Nephron progenitor cell (in vitro differentiated cells): Measurements from ENCODE around the gene CCKAR.
A peak's percentile ranks its signal among the peaks of the same experiment; 100 is the strongest.

Source experiments
- DNase-seq: peaks from one replicate; pipeline ENCODE4 v3.0.0; 2021
- H3K27ac Mint-ChIP-seq: 2 replicates; pipeline ENCODE4 v1.8.0; 2021; ENCODE audit warnings: mild to moderate bottlenecking, moderate library complexity, mixed read lengths
- H3K27me3 Mint-ChIP-seq: 2 replicates; pipeline ENCODE4 v1.8.0; 2021; ENCODE audit warnings: mild to moderate bottlenecking, low read depth, mixed read lengths; ENCODE audit not compliant: poor library complexity
- H3K36me3 Mint-ChIP-seq: 2 replicates; pipeline ENCODE4 v1.8.0; 2021; ENCODE audit warnings: low read depth, mixed read lengths
- H3K4me1 Mint-ChIP-seq: 2 replicates; pipeline ENCODE4 v1.8.0; 2021; ENCODE audit warnings: mixed read lengths
- H3K4me3 Mint-ChIP-seq: 2 replicates; pipeline ENCODE4 v1.8.0; 2021; ENCODE audit warnings: mild to moderate bottlenecking, moderate library complexity, mixed read lengths
- H3K9me3 Mint-ChIP-seq: 2 replicates; pipeline ENCODE4 v1.8.0; 2021; ENCODE audit warnings: mild to moderate bottlenecking, moderate library complexity, mixed read lengths
- CTCF ChIP-seq: fragments of 200-600 bp; sonication (generic); IDR thresholded peaks from 2 replicates; pipeline ENCODE4 v1.5.0; 2021; ENCODE audit warnings: antibody characterized with exemption

Gene CCKAR

GRCh38 chr4:26485684-26486083 is 4.6 kb downstream of the CCKAR start:
- peaks cover 20% of the 10 kb centered on the region for H3K27me3 Mint-ChIP-seq
- H3K9me3 Mint-ChIP-seq: no peaks in the 10 kb centered on the region
- H3K4me3 Mint-ChIP-seq: no peak overlapping the region
- no peak for TF ChIP-seq CTCF
- no peak for DNase-seq
- peaks cover 48% of the 10 kb centered on the region for H3K4me1 Mint-ChIP-seq
- no peak overlapping the region for H3K27ac Mint-ChIP-seq
- no peaks in the 10 kb centered on the region for H3K36me3 Mint-ChIP-seq

DNA sequence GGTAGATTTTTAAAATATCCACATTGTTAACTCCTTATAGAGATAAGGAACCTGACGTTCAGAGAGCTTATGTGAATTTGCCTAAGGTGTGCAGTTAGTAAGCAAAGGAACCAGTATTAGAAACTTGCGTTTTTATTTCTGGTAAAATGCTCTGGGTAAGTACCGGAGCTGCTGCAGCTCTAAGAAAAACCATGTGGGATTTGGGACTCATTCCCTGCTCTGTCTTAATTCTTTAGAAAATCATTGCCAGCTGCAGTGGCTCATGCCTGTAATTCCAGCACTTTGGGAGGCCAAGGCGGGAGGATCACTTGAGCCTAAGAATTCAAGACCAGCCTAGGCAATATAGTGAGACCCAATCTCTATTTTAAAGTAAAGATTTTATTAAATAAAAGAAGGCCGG is 5.8 kb downstream of the CCKAR start:
- Mint-ChIP-seq H3K9me3 (no peaks in the 10 kb centered on the region), H3K4me3 (no peak overlapping the region), H3K27ac (no peak overlapping the region), H3K4me1 (peaks cover 36% of the 10 kb centered on the region), H3K36me3 (no peaks in the 10 kb centered on the region), H3K27me3 (peaks cover 14% of the 10 kb centered on the region)
- TF ChIP-seq CTCF: no peak
- no peak for DNase-seq

DNA sequence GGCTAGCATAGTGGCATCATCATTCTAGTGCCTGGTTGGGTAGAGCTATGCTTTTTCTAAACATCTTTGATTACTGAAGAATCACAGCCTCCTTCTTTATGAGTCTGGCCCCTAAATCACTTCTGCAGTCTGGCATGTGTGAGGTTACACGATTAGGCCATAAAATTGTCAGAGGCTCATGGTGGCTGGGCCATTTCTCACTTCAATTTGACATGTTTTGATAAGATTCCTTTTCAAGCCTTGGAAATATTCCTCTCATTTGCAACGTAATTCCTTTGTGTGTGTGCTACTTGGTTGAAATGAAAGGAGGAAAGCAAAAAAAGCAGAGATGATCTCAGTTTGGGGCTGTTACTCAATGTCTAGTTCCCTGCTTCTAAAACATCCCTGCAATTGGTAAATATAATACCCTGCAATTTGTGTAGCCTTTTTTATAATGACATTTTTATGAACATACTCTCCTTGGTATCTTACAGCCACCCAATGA is 6.2 kb downstream of the CCKAR start:
- Mint-ChIP-seq H3K36me3 (no peaks in the 10 kb centered on the region), H3K27ac (no peak overlapping the region), H3K4me3 (no peak overlapping the region), H3K9me3 (no peaks in the 10 kb centered on the region), H3K27me3 (peaks cover 12% of the 10 kb centered on the region), H3K4me1 (peaks cover 32% of the 10 kb centered on the region)
- peak; percentile 14 for DNase-seq
- TF ChIP-seq CTCF: no peak

DNA sequence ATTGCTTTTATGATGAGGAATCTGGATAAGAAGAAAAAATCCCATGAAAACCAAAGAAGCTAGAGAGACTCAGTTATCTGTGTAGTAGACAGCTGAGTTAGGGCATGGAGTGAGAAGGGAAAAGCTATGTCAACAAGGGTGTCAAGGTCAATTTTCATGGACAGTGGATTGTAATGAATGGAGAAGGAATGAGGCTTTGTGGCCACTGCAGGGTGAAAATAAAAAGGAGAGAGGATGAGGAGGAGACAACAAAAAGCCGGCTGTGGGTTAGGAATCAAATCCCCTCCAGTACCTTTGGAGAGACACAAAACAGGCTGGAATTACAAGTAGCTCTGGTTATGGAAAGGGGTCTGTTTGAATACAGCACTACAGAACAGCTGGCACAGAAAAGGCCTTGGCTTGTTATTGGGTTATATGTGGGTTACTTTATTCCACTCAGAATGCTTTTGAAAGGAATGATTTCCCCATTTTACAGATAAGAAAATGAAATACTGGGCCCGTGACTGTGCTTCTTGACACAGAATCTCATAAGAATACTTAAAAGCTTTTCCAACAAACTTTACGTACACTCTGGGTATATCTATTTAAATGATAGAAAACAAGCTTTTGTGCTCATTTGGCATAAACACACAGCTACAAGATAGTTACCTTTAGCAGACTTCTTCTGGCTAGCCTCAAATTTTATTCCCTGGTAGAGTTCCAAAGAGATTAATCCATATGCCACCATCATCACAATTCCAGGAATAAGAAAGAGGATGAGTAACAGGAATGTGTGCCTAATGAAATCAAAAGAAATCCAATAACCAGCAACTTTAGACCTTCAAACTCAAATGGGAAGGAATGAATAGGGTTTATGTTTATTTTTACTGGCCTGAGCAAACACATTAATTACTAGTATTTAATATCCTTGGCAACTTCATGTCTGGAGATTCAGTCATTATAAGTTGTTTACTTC is 7.5 kb downstream of the CCKAR start:
- no peak overlapping the region for H3K27ac Mint-ChIP-seq

GRCh38 chr4:26478330-26478729 is 12.0 kb downstream of the CCKAR start:
- no peaks in the 10 kb centered on the region for H3K36me3 Mint-ChIP-seq
- no peak overlapping the region for H3K27ac Mint-ChIP-seq
- peaks cover 14% of the 10 kb centered on the region for H3K27me3 Mint-ChIP-seq
- no peak for TF ChIP-seq CTCF
- H3K4me3 Mint-ChIP-seq: no peak overlapping the region
- DNase-seq: no peak
- H3K9me3 Mint-ChIP-seq: no peaks in the 10 kb centered on the region
- H3K4me1 Mint-ChIP-seq: peaks cover 12% of the 10 kb centered on the region

More for the DNA sequence above, 7.5 kb downstream of the CCKAR start:
- no peak for DNase-seq
- no peak for TF ChIP-seq CTCF
- Mint-ChIP-seq H3K9me3 (no peaks in the 10 kb centered on the region), H3K27me3 (peaks cover 8% of the 10 kb centered on the region), H3K4me3 (no peak overlapping the region), H3K36me3 (no peaks in the 10 kb centered on the region), H3K4me1 (peaks cover 24% of the 10 kb centered on the region)
